ENCODE results near the gene CGB8. TPM values are rescaled to one million over a fixed set of nuclear protein-coding genes. Genes with fewer than 3 reads are reported as not detected.
"Not testable (repeated sequence)": the region's sequence is repeated elsewhere in the genome, so short reads cannot be mapped to it uniquely, and the experiment has no call there.

CGB8 gene
- total RNA-seq, 2 experiments from 2014 or later, result not detected

DNA sequence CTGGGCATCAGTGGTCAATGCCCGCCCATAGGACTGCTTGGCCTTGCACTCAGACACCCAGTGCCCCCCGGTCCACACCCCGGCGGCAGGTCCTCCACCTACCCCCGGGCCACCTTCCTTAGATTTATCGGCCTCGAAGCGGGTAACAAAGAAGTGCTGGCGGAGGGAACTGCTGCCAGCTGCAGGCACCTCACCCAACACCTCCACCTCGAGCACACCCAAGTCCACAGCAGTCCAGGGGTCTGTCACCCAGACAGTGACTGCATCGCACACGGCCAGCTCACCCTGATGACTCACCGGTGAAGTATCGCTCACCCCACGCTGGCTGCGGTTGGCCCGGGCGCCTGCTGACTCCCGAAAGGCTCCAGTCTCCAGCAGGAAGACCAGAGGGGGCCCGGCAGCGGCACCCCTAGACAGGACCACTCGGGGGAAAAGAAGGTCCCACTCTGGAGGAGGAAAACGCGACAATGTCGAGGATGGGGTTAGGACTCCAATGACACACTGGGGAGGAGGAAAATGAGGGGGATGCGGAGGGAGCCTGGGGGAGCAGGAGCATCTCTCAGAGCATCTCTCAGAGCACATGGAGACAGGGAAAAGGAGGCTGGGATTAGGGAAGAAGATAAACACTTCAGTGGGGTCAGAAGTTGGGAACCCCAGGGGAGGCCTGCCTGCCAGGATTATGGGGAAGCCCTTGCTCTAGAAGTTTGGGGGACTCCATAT, 10.2 kb downstream of the CGB8 start:
- CTCF ChIA-PET, POLR2A ChIA-PET: not testable (repeated sequence)

DNA sequence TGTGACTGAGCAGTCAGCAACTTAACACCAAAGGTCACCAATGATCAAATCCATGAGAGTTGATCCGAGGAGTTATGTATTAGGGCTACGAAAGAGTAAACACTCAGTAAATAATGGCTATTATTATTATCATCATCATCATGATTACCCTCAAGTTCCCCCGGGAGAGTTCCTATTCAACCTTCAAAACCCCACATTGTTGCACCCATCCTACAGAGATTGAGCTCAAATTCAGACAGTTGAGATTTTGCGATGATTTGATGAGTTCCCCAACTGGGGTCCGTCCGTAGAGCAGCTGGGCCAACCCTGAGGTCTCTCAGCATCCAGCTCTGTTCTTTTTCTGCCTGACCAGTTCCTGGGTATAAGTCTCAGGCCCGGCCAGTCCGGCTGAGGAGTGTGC, 10.8 kb downstream of the CGB8 start:
- POLR2A ChIA-PET, result interaction anchor here (0.5 kb wide), 1 partner anchor 157 kb away, joined by 7 read pairs; no protein-coding TSS in a partner anchor
- CTCF ChIA-PET, result not testable (repeated sequence)

DNA sequence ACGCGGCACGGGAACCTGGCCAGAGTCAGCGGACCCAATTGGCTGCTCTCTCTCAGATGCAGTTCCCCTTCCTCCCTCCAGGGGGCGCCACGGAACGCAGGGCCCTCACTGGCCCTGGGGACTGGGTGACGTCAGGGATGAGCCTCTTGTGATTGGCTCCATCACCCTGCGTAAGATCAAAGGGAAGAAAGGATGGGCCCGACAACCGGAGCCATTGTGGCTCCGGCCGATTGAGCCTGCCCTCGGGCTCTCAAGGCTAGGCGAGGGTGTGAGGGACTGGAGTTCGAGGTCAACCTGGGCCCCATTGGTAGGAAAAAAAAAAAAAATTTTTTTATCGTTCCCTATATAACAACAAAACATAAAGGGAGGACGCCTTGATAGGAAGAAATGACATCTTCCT, 12.1 kb downstream of the CGB8 start, which contains the start of gene CGB1:
Gene CGB1, minus strand, starts transcription at position 81 of the 400 bp plus-strand sequence. CDS start 184 bp downstream, outside the sequence.
- CTCF ChIA-PET, POLR2A ChIA-PET: not testable (repeated sequence)

DNA sequence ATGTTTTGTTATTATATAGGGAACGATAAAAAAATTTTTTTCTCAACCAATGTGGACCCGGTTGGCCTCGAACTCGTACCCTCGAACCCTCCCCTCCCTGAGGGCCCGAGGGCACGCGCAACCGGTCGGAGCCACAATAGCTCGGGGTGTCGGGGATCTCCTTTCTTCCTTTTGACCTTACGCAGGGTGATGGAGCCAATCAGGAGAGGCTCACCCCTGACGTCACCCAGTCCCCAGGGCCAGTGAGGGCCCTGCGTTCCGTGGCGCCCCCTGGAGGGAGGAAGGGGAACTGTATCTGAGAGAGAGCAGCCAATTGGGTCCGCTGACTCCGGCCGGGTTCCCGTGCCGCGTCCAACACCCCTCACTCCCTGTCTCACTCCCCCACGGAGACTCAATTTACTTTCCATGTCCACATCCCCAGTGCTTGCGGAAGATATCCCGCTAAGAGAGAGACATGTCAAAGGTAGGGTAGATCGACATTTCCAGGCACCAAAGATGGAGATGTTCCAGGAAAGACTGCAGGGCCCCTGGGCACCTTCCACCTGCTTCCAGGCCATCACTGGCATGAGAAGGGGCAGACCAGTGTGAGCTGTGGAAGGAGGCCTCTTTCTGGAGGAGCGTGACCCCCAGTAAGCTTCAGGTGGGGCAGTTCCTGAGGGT, 17.1 kb downstream of the CGB8 start, which contains the start of gene CGB2:
Gene CGB2, plus strand, starts transcription at position 249 of the 660 bp plus-strand sequence. Its CDS starts 206 bp downstream, at position 455.
- CTCF ChIA-PET, result interaction anchor here (0.6 kb wide), 1 partner anchor 291 kb away, joined by 3 read pairs; no protein-coding TSS in a partner anchor
- POLR2A ChIA-PET, result not testable (repeated sequence)

DNA sequence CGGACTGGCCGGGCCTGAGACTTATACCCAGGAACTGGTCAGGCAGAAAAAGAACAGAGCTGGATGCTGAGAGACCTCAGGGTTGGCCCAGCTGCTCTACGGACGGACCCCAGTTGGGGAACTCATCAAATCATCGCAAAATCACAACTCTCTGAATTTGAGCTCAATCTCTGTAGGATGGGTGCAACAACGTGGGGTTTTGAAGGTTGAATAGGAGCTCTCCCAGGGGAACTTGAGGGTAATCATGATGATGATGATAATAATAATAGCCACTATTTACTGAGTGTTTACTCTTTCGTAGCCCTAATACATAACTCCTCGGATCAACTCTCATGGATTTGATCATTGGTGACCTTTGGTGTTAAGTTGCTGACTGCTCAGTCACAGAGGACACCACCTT, 18.6 kb downstream of the CGB8 start:
- POLR2A ChIA-PET, result not testable (repeated sequence)
- CTCF ChIA-PET, result interaction anchor here (0.6 kb wide), 1 partner anchor 546 kb away, joined by 3 read pairs; no protein-coding TSS in a partner anchor

DNA sequence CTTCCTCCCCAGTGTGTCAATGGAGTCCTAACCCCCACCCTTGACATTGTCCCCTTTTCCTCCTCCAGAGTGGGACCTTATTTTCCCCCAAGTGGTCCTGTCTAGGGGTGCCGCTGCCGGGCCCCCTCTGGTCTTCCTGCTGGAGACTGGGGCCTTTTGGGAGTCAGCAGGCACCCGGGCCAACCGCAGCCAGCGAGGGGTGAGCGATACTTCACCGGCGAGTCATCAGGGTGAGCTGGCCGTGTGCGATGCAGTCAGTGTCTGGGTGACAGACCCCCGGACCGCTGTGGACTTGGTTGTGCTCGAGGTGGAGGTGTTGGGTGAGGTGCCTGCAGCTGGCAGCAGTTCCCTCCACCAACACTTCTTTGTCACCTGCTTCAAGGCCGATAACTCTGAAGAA, 19.2 kb downstream of the CGB8 start:
- POLR2A ChIA-PET, CTCF ChIA-PET: not testable (repeated sequence)

DNA sequence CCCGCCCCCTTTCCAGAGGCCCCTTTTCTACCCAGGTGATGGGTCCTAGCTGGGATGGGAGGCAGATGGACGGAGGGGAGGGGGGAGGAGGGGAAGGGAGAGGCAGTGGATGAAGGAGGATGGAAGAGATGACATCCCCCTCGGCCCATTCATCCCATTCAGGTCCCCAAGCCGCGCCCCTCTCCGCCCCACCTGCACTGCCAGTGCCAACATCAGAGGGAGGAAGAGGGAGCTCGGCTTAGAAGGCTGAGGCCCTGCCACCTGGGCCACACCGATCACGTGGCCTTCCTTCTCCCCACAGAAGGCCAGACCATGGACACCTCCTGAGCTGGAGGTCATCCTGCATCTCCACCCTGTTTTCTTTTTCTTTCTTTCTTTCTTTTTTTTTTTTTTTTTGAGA, 20.2 kb downstream of the CGB8 start:
- POLR2A ChIA-PET, result not testable (repeated sequence)
- CTCF ChIA-PET, result interaction anchor here (0.6 kb wide), 1 partner anchor 183 kb away, joined by 3 read pairs; no protein-coding TSS in a partner anchor

DNA sequence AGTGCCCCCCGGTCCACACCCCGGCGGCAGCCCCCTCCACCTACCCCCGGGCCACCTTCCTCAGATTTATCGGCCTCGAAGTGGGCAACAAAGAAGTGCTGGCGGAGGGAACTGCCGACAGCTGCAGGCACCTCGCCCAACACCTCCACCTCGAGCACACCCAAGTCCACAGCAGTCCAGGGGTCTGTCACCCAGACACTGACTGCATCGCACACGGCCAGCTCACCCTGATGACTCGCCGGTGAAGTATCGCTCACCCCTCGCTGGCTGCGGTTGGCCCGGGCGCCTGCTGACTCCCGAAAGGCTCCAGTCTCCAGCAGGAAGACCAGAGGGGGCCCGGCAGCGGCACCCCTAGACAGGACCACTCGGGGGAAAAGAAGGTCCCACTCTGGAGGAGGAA, 23.3 kb downstream of the CGB8 start:
- CTCF ChIA-PET, POLR2A ChIA-PET: not testable (repeated sequence)

DNA sequence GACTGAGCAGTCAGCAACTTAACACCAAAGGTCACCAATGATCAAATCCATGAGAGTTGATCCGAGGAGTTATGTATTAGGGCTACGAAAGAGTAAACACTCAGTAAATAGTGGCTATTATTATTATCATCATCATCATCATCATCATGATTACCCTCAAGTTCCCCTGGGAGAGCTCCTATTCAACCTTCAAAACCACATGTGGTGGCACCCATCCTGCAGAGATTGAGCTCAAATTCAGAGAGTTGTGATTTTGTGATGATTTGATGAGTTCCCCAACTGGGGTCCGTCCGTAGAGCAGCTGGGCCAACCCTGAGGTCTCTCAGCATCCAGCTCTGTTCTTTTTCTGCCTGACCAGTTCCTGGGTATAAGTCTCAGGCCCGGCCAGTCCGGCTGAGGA, 23.8 kb downstream of the CGB8 start:
- POLR2A ChIA-PET, CTCF ChIA-PET: not testable (repeated sequence)

DNA sequence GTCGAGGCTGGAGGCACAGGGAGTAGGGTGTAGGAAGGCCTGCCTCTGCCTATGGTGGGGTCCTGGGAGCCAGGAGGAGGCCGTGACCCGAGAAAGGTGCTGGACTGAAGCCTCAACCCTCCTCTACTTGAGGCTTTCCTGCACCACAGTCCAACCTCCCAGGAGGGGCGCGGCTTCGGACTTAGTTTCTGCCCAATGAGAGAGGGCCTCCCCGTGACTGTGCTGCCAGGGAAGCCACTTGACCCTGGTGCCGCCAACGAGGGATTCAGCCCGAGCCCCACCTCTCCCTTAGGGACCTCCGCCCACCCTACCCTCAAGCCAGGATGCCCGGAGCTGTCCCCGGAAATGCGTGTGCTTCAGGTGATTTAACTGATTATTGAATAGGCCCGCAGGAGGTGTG, 24.7 kb downstream of the CGB8 start, which contains the start of gene CGB3:
Gene CGB3, minus strand, starts transcription at position 101 of the 400 bp plus-strand sequence. CDS start 362 bp downstream, outside the sequence.
- POLR2A ChIA-PET, CTCF ChIA-PET: not testable (repeated sequence)

DNA sequence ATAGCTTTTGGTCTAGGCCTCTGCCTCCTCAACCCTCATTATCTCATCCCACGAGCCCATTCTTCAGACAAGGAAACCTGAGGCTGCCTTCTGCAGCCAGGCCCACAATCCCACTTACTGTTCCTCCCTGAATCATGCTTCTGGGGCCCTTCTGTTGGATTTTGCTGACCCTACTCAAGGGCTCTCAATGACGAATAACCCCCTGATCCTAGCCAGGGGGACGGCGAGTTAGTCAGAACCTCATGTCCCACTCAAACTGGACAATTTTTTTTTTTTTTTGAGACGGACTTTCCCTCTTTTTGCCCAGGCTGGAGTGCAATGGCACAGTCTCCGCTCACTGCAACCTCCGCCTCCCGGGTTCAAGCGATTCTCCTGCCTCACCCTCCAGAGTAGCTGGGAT, 26.8 kb downstream of the CGB8 start:
- POLR2A ChIA-PET, result no interaction called here
- CTCF ChIA-PET, result interaction anchor here (0.6 kb wide), 1 partner anchor 1824 kb away, joined by 3 read pairs; no protein-coding TSS in a partner anchor

DNA sequence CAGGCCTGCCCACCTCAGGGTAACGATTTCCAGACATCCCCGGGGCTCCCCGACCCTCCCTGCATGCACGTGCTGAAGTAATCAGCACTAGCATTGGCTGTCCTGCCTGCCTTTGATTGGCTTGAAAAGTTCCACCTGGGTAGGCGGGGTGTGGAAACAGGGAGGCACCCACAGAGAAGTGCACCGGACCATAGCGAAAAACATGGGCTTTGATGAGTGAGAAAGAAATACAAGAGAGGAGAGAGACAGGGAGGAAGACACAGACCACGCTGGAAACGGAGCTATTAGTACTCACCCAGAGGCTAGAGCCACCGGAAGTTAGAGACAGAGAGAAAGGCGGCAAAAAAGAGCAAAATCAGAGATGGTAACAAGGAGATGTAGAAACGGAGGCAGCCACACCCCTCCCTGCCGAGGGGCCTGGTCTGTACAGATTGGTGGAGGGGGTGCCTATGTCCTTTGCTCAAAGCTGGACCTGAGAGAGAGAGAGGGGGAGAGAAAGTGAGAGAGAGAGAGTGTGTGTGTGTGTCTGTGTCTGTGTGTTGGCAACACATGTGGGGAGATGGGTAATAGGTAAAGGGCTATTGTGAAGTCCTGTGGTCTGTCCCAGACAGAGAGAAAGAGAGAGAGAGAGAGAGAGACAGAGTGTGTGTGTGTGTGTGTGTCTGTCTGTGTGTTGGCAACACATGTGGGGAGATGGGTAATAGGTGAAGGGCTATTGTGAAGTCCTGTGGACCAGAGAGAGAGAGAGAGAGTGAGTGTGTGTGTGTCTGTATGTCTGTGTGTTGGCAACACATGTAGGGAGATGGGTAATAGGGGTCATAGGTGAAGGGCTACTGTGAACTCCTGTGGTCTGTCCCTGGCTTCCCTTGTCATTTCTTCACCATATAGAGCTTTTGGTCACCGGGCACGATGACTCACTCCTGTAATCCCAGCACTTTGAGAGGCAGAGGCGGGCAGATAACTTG, 27.7 kb downstream of the CGB8 start:
- ChIA-PET CTCF (interaction anchor here (1.1 kb wide), 1 partner anchor 21 kb away, joined by 4 read pairs; no protein-coding TSS in a partner anchor), POLR2A (no interaction called here)

DNA sequence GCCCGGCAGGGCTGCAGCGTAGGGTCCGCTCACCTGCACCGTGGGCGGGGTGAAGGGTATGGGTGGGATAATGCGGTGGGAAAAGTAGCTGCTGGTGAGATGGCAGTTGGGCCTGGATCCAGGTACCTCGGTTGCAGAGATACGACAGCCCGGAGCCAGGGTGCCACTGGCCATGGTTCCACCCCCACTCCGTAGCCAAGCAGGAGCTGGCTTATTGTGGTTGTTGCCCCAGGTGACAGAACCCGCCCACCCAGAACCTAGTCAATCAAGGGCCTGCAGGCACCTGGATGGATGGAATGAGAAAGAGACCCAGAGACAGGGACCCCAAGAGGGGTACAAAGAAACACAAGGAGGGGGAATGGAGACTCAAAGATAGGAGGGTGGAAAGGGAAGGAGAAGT, 28.6 kb downstream of the CGB8 start:
- ChIA-PET CTCF (interaction anchor here (1.1 kb wide), 1 partner anchor 20 kb away, joined by 4 read pairs; no protein-coding TSS in a partner anchor), POLR2A (no interaction called here)

DNA sequence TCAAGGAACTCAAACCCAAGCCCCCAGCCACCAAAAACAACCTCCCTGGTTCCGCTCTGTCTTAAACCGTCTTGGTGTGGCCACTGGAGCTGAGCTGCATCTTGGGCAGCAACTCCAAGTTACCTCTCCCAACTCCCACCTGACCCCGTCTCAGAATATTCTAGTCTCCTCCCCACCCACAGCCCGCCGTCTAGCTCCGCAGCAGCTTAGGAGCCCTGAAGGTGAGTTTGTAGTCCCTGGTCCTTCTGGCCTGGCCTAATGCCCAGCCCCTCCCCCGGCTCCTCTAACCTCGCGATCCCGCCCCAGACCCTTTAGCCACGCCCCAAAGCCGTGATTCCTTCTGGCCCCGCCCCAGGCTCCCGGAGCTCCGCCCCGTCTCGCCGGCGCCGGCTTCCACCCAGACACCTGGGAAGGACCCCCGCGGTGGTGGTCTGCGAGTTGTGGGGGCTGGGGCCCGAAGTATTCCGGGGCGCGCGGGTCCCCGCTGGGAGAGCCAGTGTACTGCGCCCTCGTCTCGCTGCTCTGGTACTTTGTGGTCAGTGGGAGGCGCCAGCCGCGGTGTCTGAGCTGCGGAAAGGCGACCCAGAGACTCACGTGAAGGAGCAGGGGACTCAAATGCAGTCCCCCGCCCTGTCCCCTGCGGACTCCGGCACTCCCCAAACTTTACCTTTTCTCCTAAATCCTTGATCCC, 29.5 kb downstream of the CGB8 start:
- CTCF ChIA-PET, result interaction anchor here (0.9 to 1.1 kb wide), 3 partner anchors 19 to 37 kb away, joined by 3 to 4 read pairs (median 3); no protein-coding TSS in a partner anchor
- POLR2A ChIA-PET, result interaction anchor here (0.5 to 0.7 kb wide), 2 partner anchors 36 to 90 kb away, joined by 3 to 4 read pairs; no protein-coding TSS in a partner anchor

DNA sequence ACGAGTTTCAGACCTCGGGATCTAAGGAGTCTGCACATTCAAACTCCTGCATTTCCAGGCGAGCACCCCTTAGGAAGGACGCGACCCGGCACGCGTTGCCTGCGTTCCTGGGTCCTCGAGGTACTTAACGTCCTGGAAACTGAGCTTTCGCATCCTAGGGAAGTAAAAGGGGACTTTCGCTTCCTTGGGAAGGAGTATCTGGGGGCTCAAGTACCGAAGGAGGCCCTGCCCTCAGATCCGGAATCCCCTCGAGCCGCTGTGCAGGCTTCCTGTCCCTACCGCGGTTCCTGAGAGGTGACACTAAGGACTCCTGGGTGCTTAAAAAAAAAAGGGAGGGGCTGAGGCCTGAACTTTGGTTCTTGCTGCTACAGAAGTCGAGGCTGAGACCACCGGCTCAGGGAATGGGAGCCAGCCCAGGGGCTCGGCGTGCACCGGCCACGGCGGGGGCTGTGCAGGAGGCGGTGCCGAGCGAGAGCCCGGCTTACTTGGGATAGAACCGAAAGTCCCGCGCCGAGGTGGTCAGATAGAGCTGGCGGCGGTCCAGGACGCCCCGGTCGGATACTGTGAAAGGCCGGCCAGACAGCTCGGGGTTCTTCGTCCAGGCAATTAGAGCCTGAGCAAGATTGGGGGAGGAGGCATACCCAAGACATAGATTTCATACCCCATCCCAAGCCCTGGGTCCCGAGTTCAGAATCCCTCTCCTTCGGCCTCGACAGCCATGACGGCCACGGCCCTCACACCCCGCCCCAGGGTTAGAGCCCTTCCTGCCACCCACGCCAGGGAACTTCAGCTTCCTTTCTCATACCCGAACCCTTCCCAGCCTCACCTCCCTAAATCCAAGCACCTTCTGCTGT, 30.3 kb downstream of the CGB8 start:
- POLR2A ChIA-PET, result interaction anchor here (0.7 to 0.8 kb wide), 2 partner anchors 37 to 102 kb away, joined by 4 read pairs; no protein-coding TSS in a partner anchor
- CTCF ChIA-PET, result interaction anchor here (1.0 to 1.5 kb wide), 2 partner anchors 18 to 37 kb away, joined by 3 to 7 read pairs; no protein-coding TSS in a partner anchor

DNA sequence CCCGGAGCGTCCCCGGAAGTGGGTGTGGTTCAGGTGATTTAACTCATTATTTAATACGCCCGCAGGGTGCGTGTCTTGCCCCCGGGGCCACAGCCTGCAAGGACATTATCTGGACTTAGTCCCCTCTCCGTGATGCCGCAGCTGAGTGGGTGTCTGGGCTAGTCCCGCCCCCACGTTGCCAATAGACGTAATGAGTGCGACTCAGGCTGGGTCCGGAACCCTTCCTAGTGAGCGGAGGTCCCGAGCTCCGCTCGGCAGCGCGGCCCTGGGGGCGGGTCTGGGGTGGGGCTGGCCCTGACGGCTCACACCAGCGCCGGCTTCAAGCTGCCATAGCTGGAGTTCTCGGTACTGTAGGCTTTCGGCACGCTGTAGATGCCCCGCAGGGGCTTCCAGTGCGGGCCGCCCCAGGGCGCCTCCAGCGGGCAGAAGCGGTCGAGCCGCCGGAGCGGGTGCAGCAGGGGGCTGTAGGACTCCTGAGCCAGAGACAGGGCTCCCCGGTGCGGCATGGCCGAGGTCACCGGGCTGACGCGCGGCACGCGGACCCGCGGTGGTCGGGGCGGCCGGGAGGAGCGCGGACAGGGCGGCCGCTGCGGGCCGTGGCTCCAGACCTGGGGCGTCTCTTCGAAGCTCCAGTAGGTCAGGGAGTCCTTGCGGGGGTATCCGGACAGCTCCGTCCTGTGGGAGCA, 31.1 kb downstream of the CGB8 start:
- POLR2A ChIA-PET, result interaction anchor here (0.8 kb wide), 1 partner anchor 102 kb away, joined by 4 read pairs; no protein-coding TSS in a partner anchor
- CTCF ChIA-PET, result interaction anchor here (0.6 to 1.5 kb wide), 2 partner anchors 18 to 295 kb away, joined by 4 to 7 read pairs; no protein-coding TSS in a partner anchor
